ENCODE data around the gene IRF2BPL. TPM values are rescaled to one million over a fixed set of nuclear protein-coding genes. Genes with fewer than 3 reads are reported as not detected.

IRF2BPL gene
- total and polyA plus RNA-seq, 8 donors, result 5.3 to 43.6 (median 21.7) TPM

- TF ChIP-seq POLR2AphosphoS5 (IDR thresholded peaks at IDR 0.05) (no peak), EP300 (IDR thresholded peaks at IDR 0.05) (no peak), POLR2A (IDR thresholded peaks at IDR 0.05) (no peak), CTCF (IDR thresholded peaks at IDR 0.05) (no peak)
- Histone ChIP-seq H3K27me3 (no peaks in the 10 kb centered on the region), H3K27ac (no peak overlapping the region), H3K36me3 (no peaks in the 10 kb centered on the region), H3K9me3 (peaks cover 0 to 6% (median 0%) of the 10 kb centered on the region in 4 donors), H3K4me1 (peaks cover 0 to 6% (median 0%) of the 10 kb centered on the region in 4 donors), H3K4me3 (no peak overlapping the region)
- no peak for DNase-seq
- WGBS, 5 donors, result 47 to 67% (median 64%) methylated on average over 6 of the region's 6 CpGs
- intact Hi-C loops (cut with DNase I; ENCODE audit: low total_unique reads), result no loop called here
These were observed 43.6 kb downstream of the IRF2BPL start for GRCh38 chr14:76984787-76985375.

- TF ChIP-seq CTCF (IDR thresholded peaks at IDR 0.05) (no peak), EP300 (IDR thresholded peaks at IDR 0.05) (no peak), POLR2A (IDR thresholded peaks at IDR 0.05) (no peak), POLR2AphosphoS5 (IDR thresholded peaks at IDR 0.05) (no peak)
- intact Hi-C loops (cut with DNase I; ENCODE audit: low total_unique reads), result no loop called here
- Histone ChIP-seq H3K27ac (no peak overlapping the region), H3K9me3 (peaks cover 0 to 6% (median 0%) of the 10 kb centered on the region in 4 donors), H3K36me3 (no peaks in the 10 kb centered on the region), H3K27me3 (no peaks in the 10 kb centered on the region), H3K4me3 (no peak overlapping the region), H3K4me1 (peaks cover 0 to 6% (median 0%) of the 10 kb centered on the region in 4 donors)
- DNase-seq, result no peak
- 50 to 72% (median 54%) methylated on average over 4 of the region's 4 CpGs for WGBS, 5 donors
These were observed 44.2 kb downstream of the IRF2BPL start for GRCh38 chr14:76984297-76984696.

GRCh38 chr14:76981670-76982069 lies 46.8 kb downstream of the IRF2BPL start:
- intact Hi-C loops (cut with DNase I; ENCODE audit: low total_unique reads), result no loop called here
- TF ChIP-seq CTCF (IDR thresholded peaks at IDR 0.05) (no peak), POLR2A (IDR thresholded peaks at IDR 0.05) (no peak), POLR2AphosphoS5 (IDR thresholded peaks at IDR 0.05) (no peak), EP300 (IDR thresholded peaks at IDR 0.05) (no peak)
- Histone ChIP-seq H3K27me3 (no peaks in the 10 kb centered on the region), H3K9me3 (peaks cover 0 to 6% (median 0%) of the 10 kb centered on the region in 4 donors), H3K36me3 (no peaks in the 10 kb centered on the region), H3K4me1 (peaks cover 0 to 10% (median 4%) of the 10 kb centered on the region in 4 donors), H3K4me3 (no peak overlapping the region), H3K27ac (no peak overlapping the region)
- DNase-seq, result no peak
- 94 to 100% (median 97%) methylated on average over 1 of the region's 1 CpG for WGBS, 5 donors

GRCh38 chr14:76977793-76978720 lies 50.5 kb downstream of the IRF2BPL start:
- WGBS, 5 donors, result 49 to 67% (median 61%) methylated on average over 13 to 15 of the region's 15 CpGs

More at GRCh38 chr14:76977793-76978720, 50.5 kb downstream of the IRF2BPL start:
- Histone ChIP-seq H3K9me3 (peaks cover 0 to 6% (median 0%) of the 10 kb centered on the region in 4 donors), H3K36me3 (no peaks in the 10 kb centered on the region), H3K4me1 (peaks cover 0 to 14% (median 2%) of the 10 kb centered on the region in 4 donors), H3K27me3 (no peaks in the 10 kb centered on the region), H3K27ac (peak overlapping the region in 1 of 5 donors; percentile 9), H3K4me3 (no peak overlapping the region)
- peak; percentile 41 to 91 for DNase-seq
- TF ChIP-seq CTCF (IDR thresholded peaks at IDR 0.05) (no peak), EP300 (IDR thresholded peaks at IDR 0.05) (no peak), POLR2A (IDR thresholded peaks at IDR 0.05) (no peak), POLR2AphosphoS5 (IDR thresholded peaks at IDR 0.05) (no peak)
- intact Hi-C loops (cut with DNase I; ENCODE audit: low total_unique reads), result no loop called here
